Measurements from ENCODE around the gene FUT1.
"Not testable (repeated sequence)": the region's sequence is repeated elsewhere in the genome, so short reads cannot be mapped to it uniquely, and the experiment has no call there.

- TF ChIP-seq CTCF, POLR2A (IDR thresholded peaks at IDR 0.05): not testable (repeated sequence)
These were observed 34.3 kb downstream of the FUT1 start for GRCh38 chr19:48718106-48718505.
